GM20000 (cell line): ENCODE data around the gene KLF9.

Source experiments
- DNase-seq: peaks from one replicate; pipeline ENCODE4 v3.0.0; 2012; ENCODE audit warnings: low spot score
- CTCF ChIP-seq: IDR thresholded peaks from 2 replicates; pipeline ENCODE4 v1.5.1; 2012; ENCODE audit warnings: mild to moderate bottlenecking, control low read depth; ENCODE audit errors: extremely low read depth, missing control alignments

The KLF9 gene

GRCh38 chr9:70390933-70391341 is 23.5 kb downstream of the KLF9 start:
- DNase-seq: no peak
- no peak for TF ChIP-seq CTCF

- no peak for TF ChIP-seq CTCF
- DNase-seq: no peak
Measured at GRCh38 chr9:70389621-70390266, 24.7 kb downstream of the KLF9 start.

- DNase-seq: no peak
- no peak for TF ChIP-seq CTCF
Measured at GRCh38 chr9:70389188-70389587, 25.3 kb downstream of the KLF9 start.

GRCh38 chr9:70387663-70388062 is 26.8 kb downstream of the KLF9 start:
- no peak for TF ChIP-seq CTCF
- no peak for DNase-seq

- DNase-seq: no peak
- TF ChIP-seq CTCF: no peak
Measured at GRCh38 chr9:70385426-70385825, 29.0 kb downstream of the KLF9 start.

GRCh38 chr9:70382709-70383605 is 31.5 kb downstream of the KLF9 start:
- no peak for TF ChIP-seq CTCF
- DNase-seq: no peak

- no peak for DNase-seq
- TF ChIP-seq CTCF: no peak
Measured at GRCh38 chr9:70382046-70382708, 32.3 kb downstream of the KLF9 start.
